Stimulated activated CD4-positive, alpha-beta T cell treated with anti-CD3 and anti-CD28 coated beads, Interleukin-12 subunit alpha, Interleukin-12 subunit beta, amount 100 ng/mL, for 48 hours (primary cell): ENCODE measurements around the gene NEUROG1.
A peak's percentile ranks its signal among the peaks of the same experiment; 100 is the strongest.

Experiments
- DNase-seq, 3 donors: peaks; one replicate each; pipeline ENCODE4 v3.0.0-alpha.2; 2020; ENCODE audit warnings: low read depth in 2 of 3, low spot score in 1 of 3

The NEUROG1 gene, protein sequence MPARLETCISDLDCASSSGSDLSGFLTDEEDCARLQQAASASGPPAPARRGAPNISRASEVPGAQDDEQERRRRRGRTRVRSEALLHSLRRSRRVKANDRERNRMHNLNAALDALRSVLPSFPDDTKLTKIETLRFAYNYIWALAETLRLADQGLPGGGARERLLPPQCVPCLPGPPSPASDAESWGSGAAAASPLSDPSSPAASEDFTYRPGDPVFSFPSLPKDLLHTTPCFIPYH

DNA sequence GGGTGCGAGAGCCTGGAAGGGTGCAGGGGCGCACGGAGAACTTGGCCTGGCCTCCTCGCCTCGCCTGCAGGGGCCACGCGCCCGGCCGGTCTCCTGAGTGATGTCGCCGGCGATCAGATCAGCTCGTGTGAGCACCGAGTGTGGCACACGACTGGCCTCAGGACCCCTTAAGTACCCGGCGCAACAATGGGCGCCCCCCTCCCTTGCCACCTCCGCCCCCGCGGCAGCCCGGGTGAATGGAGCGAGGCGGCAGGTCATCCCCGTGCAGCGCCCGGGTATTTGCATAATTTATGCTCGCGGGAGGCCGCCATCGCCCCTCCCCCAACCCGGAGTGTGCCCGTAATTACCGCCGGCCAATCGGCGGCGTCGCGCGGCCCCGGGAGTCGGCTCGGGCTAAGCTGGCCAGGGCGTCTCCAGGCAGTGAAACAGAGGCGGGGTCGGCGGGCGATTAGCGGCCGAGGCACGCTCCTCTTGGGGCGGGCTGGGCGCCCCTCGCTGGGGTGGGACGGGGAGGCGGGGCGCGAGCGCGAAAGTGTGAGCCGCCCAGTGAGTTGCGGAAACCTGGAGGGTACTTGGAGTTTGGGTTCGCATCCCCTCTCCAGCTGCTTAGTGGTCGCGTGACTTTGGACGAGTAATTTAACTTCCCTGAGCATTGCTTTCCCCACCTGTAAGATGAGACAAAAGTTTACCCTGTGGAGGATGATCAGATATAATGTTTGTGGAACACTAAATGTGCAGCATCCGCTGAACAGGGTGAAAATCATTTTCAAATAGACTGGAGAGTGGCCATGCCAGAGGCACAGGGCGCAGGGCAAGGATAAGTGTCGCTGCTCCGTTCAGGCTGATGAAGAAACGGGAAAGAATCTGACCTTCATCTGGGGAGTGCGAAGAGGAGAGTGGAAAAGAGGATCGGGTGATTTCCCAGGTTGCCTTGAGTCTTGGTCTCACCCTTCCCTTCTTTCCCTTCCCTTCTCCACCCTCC is at the start of gene NEUROG1:
TSS of gene NEUROG1 (minus strand) at position 145 of the 982 bp plus-strand sequence. CDS start 274 bp downstream, outside the sequence.
- no peak for DNase-seq

DNA sequence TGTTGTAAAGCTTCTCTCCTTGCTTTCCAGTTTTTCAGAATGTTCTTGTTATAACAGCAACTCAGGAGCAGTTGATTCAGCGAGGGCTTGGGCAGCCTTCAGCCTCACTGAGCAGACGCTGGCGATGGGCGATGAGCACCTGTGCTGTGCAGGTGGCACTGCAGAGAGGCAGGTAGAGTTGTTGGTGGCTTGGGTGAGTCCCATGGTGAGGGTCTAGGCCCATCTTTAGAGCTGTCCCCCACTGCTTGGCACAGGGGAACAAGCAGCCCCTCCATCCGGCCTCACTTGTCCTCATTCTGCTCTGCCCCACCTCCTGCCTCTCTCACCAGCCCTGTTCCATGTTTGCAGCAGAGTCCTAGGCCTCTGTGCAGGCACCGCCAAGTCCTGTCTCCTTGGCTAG is 49.2 kb upstream of the NEUROG1 start:
- no peak for DNase-seq

DNA sequence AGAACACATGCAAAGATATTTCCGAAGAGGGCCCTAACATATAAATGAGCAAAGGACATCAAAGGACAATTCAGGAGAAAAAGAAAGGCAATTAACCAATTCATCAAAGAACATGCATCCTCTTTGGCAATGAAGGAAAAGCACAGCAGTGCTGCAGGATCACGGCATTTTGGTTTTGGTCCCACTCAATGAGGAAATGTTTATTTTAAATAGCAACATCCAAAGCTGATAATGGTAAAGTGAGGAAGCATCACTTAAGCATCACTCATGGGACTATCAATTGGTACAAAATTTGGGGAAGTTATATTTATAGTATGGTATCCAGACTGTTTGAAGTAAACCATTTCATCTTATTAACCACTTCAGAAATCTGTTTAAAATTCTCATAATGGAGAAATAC is 48.5 kb upstream of the NEUROG1 start:
- no peak for DNase-seq

DNA sequence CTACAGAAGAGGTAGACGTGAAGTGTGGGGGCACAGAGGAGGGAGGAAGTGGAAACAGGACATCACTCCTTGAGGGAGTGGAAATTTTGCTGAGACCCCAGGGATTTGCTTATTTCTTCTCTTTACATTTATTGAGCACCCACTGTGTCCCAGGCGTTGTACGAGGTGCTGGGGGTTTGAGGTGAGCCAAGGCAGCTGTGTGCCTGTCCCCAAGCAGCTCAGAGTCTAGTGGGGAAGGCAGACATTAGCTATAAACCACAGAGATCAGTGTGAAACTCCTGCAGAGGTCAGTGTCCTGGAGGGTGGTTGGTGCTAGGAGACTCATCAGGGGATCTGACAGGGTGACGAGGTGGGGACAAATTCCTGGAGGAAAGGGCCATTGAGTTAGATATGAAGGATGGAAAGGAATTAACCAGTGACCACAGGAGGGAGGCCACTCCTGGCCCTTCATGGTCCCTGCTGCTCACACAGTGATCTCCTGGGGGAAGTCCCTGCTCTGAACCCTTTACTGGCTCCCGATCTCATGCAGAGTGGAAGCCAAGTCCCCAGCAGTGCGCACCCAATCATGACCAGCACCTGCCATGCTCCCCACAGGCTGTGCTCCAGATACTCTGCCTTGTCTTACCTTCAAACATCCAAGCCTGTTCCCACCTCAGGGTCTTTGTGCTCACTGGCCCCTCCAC is 46.5 kb upstream of the NEUROG1 start:
- DNase-seq = no peak

DNA sequence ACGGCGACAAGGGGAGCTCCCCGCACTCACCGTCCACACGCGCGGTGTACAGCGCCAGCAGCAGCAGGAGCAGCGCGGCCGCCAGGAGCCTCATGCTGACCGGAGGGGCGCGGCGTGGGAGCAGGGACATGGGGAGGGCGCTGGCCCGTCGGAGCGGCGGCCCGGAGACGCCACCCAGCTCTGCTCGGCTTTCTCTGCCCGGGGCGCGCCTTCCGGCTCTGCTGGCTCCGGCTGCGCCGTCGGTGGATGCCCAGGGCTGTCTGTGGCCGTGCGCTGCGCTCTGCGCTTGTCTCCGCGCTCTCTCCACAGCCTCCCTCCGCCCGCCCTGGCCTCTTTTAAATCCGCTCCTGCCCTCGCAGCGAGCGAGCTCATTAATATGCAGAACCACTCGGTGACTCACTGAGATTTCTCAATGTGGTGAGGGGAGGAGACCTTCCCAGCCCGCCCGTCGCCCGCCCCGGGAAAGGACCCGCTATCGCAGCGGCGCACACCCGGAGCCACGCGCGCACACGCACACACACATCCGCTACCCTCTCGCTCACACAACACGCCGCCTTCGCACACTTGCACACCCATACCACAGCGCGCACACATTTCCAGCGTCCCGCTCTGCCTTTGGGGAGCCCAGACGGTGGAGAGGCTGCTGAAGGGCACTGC is 43.0 kb upstream of the NEUROG1 start, which contains the start of gene CXCL14:
TSS of gene CXCL14 (minus strand) at position 307 of the 657 bp plus-strand sequence. CDS start at position 94, 213 bp downstream.
- DNase-seq = peak in 2 of 3 donors; percentile 7 to 23

DNA sequence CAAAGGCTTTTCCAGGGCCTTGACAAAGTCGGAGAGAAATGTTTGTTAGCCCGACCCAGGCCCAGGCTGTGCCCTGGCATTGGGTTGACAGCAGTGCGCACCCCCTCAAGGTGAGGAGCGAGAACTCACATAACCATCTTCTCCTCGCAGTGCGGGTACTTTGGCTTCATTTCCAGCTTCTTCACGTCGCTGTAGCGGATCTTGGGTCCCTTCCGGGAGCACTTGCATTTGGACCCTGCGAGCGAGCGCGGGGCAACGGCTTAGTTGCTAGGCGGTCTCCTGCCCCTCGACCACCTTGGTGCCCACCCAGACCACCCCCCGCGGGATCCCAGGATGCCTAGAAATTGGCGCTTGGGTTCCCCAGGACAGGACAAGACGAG is 42.5 kb upstream of the NEUROG1 start:
- DNase-seq = no peak

DNA sequence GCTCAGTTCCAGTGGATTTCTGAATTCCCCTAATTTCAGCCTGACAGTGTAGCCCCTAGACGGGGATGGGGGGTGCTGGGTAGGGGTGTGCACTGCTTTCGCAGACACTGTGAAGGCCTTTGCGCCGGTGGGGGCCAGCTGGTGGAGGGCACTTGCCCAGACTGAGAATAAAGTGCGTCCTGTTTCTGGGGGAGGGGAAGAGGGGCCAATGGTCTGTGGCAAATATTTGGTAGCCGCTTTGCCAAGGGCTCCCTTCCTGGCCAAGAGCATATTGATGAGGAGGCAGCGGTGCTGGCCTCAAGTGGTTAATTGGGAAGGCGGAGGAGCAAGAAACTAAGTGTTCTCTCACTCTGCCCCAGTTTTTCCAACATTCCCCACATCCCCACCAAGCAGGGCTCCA is 41.7 kb upstream of the NEUROG1 start:
- DNase-seq = no peak

DNA sequence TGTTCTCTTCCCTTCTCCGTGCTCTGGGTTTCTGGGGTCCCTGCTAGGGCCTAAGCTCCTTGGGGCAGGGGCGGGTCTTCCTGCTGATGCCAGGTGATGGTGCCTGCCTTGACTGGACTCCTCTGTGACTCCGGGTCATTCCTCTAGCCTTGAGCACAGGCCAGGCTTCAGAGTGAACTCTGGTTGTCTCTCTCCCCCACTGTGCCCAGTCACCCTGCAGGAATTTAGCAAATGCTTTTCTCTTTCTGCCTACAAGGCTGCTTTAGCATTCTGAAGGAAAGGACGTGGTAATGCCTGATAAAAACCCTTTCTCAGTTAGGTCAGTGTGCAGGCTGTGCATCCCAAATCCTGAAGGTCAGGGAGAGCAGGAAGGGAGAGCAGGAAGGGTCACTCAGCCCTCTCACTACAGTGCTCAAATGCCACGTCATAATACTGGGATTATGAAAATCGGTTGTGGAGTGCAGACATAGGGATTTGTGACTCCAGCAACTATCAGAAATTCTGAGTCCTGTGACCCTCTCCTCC is 40.4 kb upstream of the NEUROG1 start:
- no peak for DNase-seq

DNA sequence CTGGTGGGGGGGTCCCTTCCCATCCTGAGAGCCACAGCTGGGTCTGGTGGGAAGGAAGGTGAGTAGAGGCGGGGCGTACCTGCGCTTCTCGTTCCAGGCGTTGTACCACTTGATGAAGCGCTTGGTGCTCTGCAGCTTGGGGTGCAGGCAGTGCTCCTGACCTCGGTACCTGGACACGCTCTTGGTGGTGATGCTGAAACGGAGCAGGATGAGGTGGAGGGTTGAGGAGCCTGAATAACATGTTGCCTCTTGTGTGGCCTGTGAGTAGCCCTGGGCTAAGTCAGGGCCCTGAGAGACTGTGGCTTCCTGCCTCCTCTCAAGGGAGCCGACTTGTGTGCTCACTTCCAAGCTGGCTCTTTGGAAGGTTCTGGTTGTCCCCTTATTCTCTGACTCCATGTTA is 38.7 kb upstream of the NEUROG1 start:
- DNase-seq = no peak

DNA sequence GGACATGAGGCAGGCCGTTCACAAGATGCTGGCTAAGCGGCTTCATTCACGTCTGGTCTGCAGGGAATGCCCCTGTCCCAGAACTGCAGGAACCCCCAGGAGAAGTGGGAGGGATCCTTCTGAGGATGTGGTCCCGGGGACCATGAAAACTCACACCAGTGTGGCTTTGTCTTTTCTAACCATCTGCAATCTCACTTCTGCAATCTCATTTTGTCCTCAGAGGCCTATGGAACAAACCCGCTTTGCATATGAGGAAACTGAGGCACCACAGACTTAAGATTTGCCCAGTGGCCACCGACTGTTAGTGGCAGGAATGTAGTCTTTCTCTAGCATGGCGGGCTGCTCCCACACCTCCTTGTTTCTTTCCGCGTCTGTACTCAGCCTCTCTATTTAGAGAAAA is 36.1 kb upstream of the NEUROG1 start:
- no peak for DNase-seq

DNA sequence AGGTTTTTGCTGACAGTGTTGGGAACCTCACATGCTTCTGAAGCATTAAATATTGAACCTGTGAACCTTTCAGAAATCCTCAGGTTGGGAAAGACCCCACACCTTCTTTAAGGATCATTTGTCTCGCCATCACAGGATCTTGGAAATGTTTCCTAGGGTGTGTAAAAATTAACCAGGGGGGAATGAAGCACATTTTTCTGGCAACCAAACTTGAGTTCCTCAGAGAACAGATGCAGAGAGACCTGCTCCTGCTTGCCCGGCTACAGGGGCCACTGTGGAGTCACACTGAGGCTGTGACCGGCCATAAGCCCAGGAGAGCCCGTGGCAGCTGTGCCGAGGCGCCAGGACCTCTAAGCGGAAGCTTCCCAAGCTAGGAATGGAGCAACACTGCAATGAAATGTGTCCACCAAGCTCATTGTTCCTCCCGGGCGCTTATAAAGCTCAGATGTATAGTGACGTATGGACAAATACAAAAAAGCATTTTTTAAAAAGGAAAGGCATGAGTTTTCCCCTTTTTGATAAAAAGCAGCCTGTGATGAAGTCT is 35.4 kb upstream of the NEUROG1 start:
- no peak for DNase-seq

DNA sequence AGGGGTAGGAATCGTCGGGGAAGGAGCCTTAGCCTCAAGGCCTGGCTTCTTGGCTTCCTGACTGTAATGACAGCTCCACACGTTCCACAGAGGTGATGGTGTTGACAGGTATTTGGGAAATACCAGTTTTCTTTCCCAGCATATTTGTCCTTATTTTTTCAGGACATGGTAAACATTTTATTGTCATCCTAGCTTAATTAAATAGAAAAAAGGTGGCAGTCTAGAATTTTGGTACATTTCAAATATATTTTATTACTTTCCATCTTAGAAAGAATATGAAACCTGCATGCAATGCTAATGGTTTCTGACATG is 34.6 kb upstream of the NEUROG1 start:
- no peak for DNase-seq

DNA sequence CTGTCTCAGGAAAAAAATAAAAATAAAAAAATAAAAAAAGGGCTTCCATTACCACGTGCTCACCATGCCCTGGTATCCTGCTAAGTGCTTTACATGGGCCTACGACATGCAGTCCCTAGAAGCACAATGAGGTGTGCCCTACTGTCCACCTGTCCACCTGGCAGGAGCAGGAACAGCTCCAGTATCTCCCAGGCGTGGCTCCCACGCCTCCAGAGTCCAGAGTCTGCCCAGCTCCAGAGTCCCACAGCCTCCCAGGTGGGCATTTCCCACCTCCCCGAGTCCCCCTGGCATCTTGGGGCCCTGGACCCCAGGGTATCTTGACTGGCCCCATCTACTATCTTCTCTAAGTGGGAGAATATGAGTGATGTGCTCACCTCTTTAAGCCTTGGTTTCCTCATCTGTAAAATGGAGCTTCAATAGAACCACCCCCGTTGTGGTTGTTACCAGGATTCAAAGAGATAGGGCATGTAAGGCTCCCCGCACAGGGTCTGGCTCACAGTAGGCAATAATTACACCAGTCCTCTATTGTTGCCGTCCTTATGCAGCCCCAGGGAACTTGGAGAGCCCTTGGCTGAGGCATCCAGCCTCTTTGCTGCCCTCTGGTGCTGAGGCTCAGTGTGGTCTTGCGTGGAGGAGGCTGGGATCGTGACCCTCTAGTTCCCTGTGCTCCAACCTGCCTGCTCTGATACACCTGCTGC is 34.1 kb upstream of the NEUROG1 start:
- DNase-seq = peak in 1 of 3 donors; percentile 12

DNA sequence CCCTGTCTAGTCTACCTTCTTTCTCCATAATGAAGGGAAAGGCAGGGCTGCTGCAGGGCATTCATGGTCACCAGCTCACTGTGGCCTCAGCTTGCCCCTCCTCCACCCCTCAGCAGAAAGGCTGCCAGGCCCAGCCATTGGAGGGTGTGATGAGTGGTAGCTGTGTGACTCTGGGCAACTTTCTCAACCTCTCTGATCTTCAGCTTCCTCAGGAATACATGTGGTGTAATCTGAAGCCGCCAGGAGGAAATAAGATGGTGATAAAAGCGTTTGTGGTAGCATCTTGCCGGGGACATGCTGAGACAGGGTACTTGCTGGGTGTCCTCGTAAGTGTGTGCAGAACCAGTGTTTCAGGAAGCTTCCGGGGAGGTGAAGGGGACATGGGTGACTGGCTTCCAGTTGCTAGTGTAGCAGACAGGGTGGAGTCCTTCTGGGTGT is 33.2 kb upstream of the NEUROG1 start:
- DNase-seq = no peak

DNA sequence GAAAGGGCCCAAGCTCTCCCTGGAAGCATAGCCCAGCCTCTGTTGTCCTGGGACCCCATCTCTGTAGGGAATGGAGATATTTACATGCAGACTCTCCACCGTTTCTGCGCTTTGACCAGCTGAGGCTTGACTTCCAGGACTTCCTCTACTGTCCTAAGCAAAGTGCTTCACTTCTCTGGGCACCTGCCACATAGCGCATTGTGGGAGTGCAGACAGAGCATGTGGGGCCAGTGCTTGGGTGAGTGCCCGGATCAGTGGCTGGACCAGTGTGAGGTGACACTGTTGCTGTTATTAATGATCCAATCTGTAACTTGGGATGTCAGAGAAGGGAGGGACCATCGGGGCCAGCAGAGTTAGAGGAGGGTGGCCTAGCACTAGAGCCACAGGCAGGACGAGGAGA is 32.5 kb upstream of the NEUROG1 start:
- DNase-seq = no peak

DNA sequence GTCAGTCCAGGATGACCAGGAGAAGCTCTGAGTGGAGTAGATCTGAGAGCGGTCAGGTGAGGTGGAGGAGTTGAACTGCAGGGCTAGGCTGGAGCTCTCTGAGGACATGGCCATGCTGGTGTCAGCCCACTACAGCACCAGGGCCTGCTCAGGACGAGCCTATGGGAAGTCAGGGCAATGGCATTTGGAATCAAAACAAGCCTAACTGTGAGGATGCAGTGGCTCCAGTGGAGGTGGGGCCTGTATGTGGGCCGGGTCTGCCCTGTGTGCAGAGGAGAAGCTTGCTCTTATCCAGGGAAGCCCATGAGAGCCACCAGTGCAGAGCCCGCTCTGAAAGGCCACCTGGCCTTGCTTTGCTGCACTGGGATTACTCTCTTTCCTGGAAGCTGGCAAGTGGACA is 31.9 kb upstream of the NEUROG1 start:
- no peak for DNase-seq

DNA sequence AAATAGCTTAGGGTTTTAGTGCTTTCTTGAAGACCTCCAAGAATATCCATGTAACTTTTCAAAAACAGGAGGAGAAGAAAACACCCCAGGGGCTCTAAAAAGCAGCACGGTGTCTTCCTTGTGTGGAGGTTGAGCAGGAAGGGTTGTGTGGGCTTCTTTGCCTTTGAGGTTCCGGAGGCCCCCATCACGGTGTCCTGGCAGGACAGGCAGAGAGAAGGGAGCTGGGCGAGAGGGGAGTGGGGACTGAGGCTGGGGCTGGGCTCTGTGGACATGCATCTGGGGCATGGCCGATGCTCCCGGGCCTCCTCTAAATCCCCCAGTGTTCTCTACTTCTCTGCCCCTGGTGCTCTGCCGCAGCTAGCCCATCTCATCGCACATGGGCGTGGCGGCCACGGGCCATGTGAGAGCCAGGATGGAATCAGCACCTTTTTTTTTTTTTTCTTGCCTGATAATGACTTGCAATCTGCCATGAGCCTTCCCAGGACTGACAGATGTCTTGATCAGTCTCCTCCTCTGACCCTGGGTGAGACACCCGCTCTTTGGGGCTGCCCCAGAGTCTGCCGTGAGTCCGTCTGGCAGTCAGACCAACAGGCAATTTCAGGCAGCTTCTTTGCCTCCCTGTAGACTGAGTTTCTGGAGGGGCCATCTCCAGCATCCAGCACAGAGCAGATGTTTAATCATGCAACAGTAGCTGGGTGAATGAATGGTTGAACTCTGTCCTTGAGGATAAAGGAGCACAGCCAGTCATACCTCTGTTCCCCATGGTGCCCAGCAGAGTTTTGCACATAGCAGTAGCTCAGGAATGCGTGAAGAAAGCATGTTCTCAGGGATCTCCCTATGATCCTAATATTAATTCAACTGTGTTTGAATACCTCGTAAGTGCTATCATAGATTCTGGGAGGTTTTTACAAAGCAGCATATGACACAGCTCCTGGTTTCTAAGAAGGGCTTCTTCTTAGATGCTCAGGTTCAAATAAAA is 30.9 kb upstream of the NEUROG1 start:
- no peak for DNase-seq

DNA sequence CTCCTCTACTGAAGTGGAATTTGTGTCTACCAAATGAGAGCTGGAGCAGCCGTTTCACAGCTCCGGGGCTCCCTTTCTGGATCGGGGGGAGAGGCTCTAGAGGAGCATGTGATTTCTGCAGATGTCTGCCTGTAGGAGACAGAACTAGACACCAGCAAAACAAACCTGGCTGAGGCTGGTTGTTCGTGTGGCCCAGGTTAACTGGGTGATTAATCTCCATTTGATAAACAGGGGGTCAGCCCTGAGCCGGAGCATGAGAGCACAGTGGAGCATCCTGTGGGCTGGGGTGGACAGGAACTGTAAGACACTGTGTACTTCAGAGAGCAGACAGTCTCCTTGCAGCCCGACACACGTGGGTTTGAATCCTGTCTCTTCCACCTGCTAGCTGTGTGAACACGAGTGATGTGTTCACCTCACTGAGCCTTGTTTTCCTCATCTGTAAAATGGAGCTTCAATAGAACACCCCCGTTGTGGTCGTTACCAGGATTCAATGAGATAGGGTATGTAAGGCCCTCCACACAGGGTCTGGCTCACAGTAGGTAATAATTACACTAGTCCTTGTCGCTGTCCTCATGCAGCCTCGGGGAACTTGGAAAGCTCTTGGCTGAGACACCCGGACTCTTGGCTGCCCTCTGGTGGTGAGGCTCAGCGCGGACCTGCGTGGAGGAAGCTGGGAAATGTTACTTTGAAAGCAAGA is 30.1 kb upstream of the NEUROG1 start:
- DNase-seq = peak; percentile 51 to 76 (median 66)
